HEK293 (cell line): ENCODE data around the gene C3orf49.
A peak's percentile ranks its signal among the peaks of the same experiment; 100 is the strongest.

Experiments used
- CTCF ChIA-PET: fragments of 350-600 bp; formaldehyde crosslinking; extraction: SDS; loops from one replicate; lab custom pipeline; 2021; ENCODE audit warnings: antibody characterized with exemption; lab: Yijun Ruan, JAX
- POLR2A ChIA-PET: fragments of 300-600 bp; formaldehyde crosslinking; extraction: SDS; loops from one replicate; lab custom pipeline; 2020; ENCODE audit warnings: antibody characterized with exemption, inconsistent platforms; lab: Yijun Ruan, JAX
- H3K27ac ChIP-seq: fragments of 200-500 bp; sonication (Bioruptor generic); 2 replicates; pipeline ENCODE4 v1.5.1; 2014; ENCODE audit warnings: low read depth, low read length, control low read depth, inconsistent platforms; ENCODE audit errors: extremely low read depth
- H3K36me3 ChIP-seq, 2 experiments: fragments of 200-500 bp in 1 of 2; sonication (Bioruptor generic) in 1 of 2; 1 replicate in 1 of 2; 2 replicates in 1 of 2; pipeline ENCODE4 v1.5.1; 2014 to 2017; ENCODE audit warnings: inconsistent platforms in 2 of 2, low read length in 2 of 2; ENCODE audit not compliant: control insufficient read depth in 2 of 2, insufficient read depth in 1 of 2
- H3K4me1 ChIP-seq: fragments of 200-500 bp; sonication (Bioruptor generic); 2 replicates; pipeline ENCODE4 v1.5.1; 2014; ENCODE audit warnings: mild to moderate bottlenecking, low read length, inconsistent platforms; ENCODE audit not compliant: control insufficient read depth, insufficient read depth
- H3K4me3 ChIP-seq: 2 replicates; pipeline ENCODE4 v1.5.1; 2011; ENCODE audit warnings: low read depth, mild to moderate bottlenecking, control low read depth, low read length, moderate library complexity
- H3K9me3 ChIP-seq: fragments of 200-500 bp; sonication (Bioruptor generic); 2 replicates; pipeline ENCODE4 v1.5.1; 2014; ENCODE audit warnings: low read depth, low read length, inconsistent platforms; ENCODE audit not compliant: control insufficient read depth, insufficient read depth
- GLIS2 ChIP-seq: fragments of 450-650 bp; formaldehyde crosslinking; IDR thresholded peaks from 2 replicates; pipeline ENCODE4 v1.5.1; 2016; ENCODE audit warnings: missing biosample characterization, missing genetic modification characterization
- OSR2 ChIP-seq: fragments of 450-650 bp; formaldehyde crosslinking; IDR thresholded peaks from 2 replicates; pipeline ENCODE4 v1.5.1; 2016; ENCODE audit warnings: missing biosample characterization, missing genetic modification characterization
- SALL2 ChIP-seq: fragments of 450-650 bp; formaldehyde crosslinking; IDR thresholded peaks from 2 replicates; pipeline ENCODE4 v1.5.0; 2017; ENCODE audit warnings: missing biosample characterization, mild to moderate bottlenecking, missing genetic modification characterization, borderline replicate concordance
- SP7 ChIP-seq: fragments of 450-650 bp; formaldehyde crosslinking; IDR thresholded peaks from 2 replicates; pipeline ENCODE4 v1.5.1; 2016; ENCODE audit warnings: missing biosample characterization, missing genetic modification characterization
- ZFP41 ChIP-seq: fragments of 450-650 bp; formaldehyde crosslinking; IDR thresholded peaks from 2 replicates; pipeline ENCODE4 v1.5.1; 2016; ENCODE audit warnings: missing biosample characterization, missing genetic modification characterization, borderline replicate concordance
- ZNF175 ChIP-seq: fragments of 450-650 bp; formaldehyde crosslinking; IDR thresholded peaks from 2 replicates; pipeline ENCODE4 v1.5.1; 2016; ENCODE audit warnings: missing biosample characterization, missing genetic modification characterization
- ZNF302 ChIP-seq: fragments of 450-650 bp; formaldehyde crosslinking; IDR thresholded peaks from 2 replicates; pipeline ENCODE4 v1.5.1; 2016; ENCODE audit warnings: missing biosample characterization, missing genetic modification characterization, low read depth
- ZNF544 ChIP-seq: fragments of 450-650 bp; formaldehyde crosslinking; IDR thresholded peaks from 2 replicates; pipeline ENCODE4 v1.5.0; 2017; ENCODE audit warnings: missing biosample characterization, missing genetic modification characterization
- ZNF654 ChIP-seq: fragments of 450-650 bp; formaldehyde crosslinking; IDR thresholded peaks from 2 replicates; pipeline ENCODE4 v1.5.1; 2016; ENCODE audit warnings: low read depth, missing biosample characterization, missing genetic modification characterization
- ZNF843 ChIP-seq: fragments of 450-650 bp; formaldehyde crosslinking; IDR thresholded peaks from 2 replicates; pipeline ENCODE4 v1.5.1; 2016; ENCODE audit warnings: missing biosample characterization, missing genetic modification characterization
- ZSCAN16 ChIP-seq: fragments of 450-650 bp; formaldehyde crosslinking; IDR thresholded peaks from 2 replicates; pipeline ENCODE4 v1.5.1; 2016; ENCODE audit warnings: missing biosample characterization, missing genetic modification characterization
- TF ChIP-seq, protein P1 (sequence below): fragments of 450-650 bp; formaldehyde crosslinking; IDR thresholded peaks from 2 replicates; pipeline ENCODE4 v1.5.1; 2016; ENCODE audit warnings: missing biosample characterization, missing genetic modification characterization
- TF ChIP-seq, protein P2 (sequence below): fragments of 450-650 bp; formaldehyde crosslinking; IDR thresholded peaks from 2 replicates; pipeline ENCODE4 v1.5.1; 2016; ENCODE audit warnings: missing biosample characterization, missing genetic modification characterization
- TF ChIP-seq, protein P3 (sequence below): fragments of 450-650 bp; formaldehyde crosslinking; conservative IDR thresholded peaks from 2 replicates; pipeline ENCODE4 v1.5.1; 2016; ENCODE audit warnings: low read depth, missing biosample characterization, missing genetic modification characterization

C3orf49 gene

DNA sequence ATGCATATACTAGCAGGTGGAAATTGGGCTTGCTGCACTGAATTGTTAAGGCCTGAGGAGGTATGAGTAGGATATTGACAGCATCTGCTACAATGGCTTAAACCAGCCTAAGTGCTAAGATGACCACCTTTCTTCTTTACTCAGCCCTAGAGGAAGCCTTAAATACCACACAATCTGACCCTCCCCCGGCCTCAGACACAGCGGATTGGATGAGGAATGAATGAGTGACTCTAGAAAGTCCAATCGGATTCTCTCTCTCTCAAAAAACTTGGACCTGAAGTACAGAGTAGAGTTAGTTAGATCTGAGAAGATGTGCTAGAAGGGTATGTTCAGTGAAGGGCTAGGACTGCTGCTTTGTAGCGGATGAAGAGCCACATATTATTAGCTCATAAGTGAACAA, 39.9 kb upstream of the C3orf49 start:
- no peak overlapping the region for H3K27ac ChIP-seq
- no peaks in the 10 kb centered on the region for H3K36me3 ChIP-seq
- H3K4me1 ChIP-seq = no peaks in the 10 kb centered on the region
- CTCF ChIA-PET = no interaction called here
- TF ChIP-seq, protein P1, sequence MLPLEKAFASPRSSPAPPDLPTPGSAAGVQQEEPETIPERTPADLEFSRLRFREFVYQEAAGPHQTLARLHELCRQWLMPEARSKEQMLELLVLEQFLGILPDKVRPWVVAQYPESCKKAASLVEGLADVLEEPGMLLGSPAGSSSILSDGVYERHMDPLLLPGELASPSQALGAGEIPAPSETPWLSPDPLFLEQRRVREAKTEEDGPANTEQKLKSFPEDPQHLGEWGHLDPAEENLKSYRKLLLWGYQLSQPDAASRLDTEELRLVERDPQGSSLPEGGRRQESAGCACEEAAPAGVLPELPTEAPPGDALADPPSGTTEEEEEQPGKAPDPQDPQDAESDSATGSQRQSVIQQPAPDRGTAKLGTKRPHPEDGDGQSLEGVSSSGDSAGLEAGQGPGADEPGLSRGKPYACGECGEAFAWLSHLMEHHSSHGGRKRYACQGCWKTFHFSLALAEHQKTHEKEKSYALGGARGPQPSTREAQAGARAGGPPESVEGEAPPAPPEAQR (tag by site-specific recombination) = no peak
- no peak for TF ChIP-seq SALL2 (tag by site-specific recombination)
- POLR2A ChIA-PET = no interaction called here
- H3K9me3 ChIP-seq = no peaks in the 10 kb centered on the region
- no peak overlapping the region for H3K4me3 ChIP-seq

DNA sequence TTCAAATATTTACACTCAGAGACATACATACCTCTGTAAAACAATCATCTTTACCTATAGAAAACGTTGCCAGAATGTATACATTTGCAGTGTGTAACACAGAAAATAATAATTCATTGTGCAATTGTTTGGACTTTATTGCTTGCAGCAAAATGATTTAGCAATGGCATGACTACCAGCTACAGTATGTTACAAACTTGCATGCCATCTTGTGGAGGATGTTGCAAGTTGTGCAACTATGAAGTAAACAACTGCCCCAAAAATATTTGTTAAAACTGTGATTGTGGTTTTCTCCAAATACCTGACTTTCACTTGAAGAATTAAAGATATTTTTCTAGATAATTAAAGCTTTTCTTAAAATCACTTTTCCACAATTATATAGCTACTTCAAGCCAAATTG, 27.1 kb upstream of the C3orf49 start:
- H3K9me3 ChIP-seq = no peaks in the 10 kb centered on the region
- ChIA-PET POLR2A (no interaction called here), CTCF (interaction anchor here (0.7 to 1.2 kb wide), 2 partner anchors 28 to 476 kb away, joined by 3 read pairs; no protein-coding TSS in a partner anchor)
- H3K4me1 ChIP-seq = no peaks in the 10 kb centered on the region
- no peaks in the 10 kb centered on the region for H3K36me3 ChIP-seq
- H3K4me3 ChIP-seq = no peak overlapping the region
- TF ChIP-seq SP7 (tag by site-specific recombination) (no peak), ZNF654 (tag by site-specific recombination) (peak; percentile 27; the same call in 1 of the 2 replicates)
- H3K27ac ChIP-seq = no peak overlapping the region

DNA sequence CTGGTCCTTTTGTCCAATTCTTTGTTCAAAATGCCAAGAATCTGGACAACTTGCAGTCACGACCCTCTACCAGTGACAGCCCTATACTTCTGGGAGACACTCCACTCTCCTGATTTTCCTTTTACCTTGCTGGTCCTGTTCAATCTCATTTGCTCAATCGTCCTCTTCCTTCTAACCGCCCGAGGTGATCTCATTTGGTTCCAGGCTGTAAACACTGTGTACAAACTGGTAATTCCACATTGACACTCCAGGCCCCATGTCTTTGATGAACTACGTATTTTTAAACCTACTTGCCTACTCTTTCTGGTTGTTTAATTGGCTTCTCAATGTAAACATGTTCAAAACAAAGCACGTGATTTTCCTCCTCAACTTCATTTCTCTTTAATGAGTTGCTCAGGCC, 23.7 kb upstream of the C3orf49 start:
- Histone ChIP-seq H3K4me3 (no peak overlapping the region), H3K27ac (no peak overlapping the region), H3K9me3 (no peaks in the 10 kb centered on the region), H3K36me3 (no peaks in the 10 kb centered on the region), H3K4me1 (no peaks in the 10 kb centered on the region)
- ChIA-PET CTCF (no interaction called here), POLR2A (no interaction called here)
- TF ChIP-seq ZNF843 (tag by site-specific recombination) = no peak
- no peak for TF ChIP-seq OSR2 (tag by site-specific recombination)
- no peak for TF ChIP-seq ZNF302 (tag by site-specific recombination)

DNA sequence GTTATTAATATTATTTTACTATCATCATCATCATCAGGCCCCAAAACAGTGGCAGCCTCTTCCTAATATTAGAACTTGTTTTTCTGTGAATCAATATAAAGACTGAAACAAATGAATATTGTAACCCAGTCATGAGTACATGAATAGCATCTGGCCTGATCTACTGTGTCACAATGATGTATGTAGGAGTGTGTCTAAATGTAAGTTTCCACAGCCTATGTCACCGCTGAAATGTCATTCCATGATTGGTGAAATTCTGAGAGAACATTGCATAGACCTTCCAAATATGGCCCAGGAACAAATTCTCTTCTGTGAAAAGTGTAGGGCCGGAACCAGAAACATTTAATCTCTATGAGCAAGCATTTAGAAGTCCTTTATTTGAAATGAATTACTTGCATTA, 20.6 kb upstream of the C3orf49 start:
- no peaks in the 10 kb centered on the region for H3K4me1 ChIP-seq
- no peak overlapping the region for H3K27ac ChIP-seq
- no peak overlapping the region for H3K4me3 ChIP-seq
- no peaks in the 10 kb centered on the region for H3K9me3 ChIP-seq
- CTCF ChIA-PET = no interaction called here
- no peaks in the 10 kb centered on the region for H3K36me3 ChIP-seq
- no peak for TF ChIP-seq GLIS2 (tag by site-specific recombination)
- TF ChIP-seq, protein P2, sequence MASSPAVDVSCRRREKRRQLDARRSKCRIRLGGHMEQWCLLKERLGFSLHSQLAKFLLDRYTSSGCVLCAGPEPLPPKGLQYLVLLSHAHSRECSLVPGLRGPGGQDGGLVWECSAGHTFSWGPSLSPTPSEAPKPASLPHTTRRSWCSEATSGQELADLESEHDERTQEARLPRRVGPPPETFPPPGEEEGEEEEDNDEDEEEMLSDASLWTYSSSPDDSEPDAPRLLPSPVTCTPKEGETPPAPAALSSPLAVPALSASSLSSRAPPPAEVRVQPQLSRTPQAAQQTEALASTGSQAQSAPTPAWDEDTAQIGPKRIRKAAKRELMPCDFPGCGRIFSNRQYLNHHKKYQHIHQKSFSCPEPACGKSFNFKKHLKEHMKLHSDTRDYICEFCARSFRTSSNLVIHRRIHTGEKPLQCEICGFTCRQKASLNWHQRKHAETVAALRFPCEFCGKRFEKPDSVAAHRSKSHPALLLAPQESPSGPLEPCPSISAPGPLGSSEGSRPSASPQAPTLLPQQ (tag by site-specific recombination) = no peak
- TF ChIP-seq, protein P3, sequence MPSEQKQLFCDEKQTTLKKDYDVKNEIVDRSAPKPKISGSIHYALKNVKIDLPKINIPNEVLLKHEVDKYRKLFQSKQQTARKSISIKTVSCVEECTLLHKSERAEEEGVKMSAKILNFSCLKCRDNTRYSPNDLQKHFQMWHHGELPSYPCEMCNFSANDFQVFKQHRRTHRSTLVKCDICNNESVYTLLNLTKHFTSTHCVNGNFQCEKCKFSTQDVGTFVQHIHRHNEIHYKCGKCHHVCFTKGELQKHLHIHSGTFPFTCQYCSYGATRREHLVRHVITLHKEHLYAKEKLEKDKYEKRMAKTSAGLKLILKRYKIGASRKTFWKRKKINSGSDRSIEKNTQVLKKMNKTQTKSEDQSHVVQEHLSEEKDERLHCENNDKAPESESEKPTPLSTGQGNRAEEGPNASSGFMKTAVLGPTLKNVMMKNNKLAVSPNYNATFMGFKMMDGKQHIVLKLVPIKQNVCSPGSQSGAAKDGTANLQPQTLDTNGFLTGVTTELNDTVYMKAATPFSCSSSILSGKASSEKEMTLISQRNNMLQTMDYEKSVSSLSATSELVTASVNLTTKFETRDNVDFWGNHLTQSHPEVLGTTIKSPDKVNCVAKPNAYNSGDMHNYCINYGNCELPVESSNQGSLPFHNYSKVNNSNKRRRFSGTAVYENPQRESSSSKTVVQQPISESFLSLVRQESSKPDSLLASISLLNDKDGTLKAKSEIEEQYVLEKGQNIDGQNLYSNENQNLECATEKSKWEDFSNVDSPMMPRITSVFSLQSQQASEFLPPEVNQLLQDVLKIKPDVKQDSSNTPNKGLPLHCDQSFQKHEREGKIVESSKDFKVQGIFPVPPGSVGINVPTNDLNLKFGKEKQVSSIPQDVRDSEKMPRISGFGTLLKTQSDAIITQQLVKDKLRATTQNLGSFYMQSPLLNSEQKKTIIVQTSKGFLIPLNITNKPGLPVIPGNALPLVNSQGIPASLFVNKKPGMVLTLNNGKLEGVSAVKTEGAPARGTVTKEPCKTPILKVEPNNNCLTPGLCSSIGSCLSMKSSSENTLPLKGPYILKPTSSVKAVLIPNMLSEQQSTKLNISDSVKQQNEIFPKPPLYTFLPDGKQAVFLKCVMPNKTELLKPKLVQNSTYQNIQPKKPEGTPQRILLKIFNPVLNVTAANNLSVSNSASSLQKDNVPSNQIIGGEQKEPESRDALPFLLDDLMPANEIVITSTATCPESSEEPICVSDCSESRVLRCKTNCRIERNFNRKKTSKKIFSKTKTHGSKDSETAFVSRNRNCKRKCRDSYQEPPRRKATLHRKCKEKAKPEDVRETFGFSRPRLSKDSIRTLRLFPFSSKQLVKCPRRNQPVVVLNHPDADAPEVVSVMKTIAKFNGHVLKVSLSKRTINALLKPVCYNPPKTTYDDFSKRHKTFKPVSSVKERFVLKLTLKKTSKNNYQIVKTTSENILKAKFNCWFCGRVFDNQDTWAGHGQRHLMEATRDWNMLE (tag by site-specific recombination) = no peak
- no peak for TF ChIP-seq ZSCAN16 (tag by site-specific recombination)
- TF ChIP-seq ZNF544 (tag by site-specific recombination) = no peak
- TF ChIP-seq ZFP41 (tag by site-specific recombination) = no peak
- TF ChIP-seq ZNF175 (tag by site-specific recombination) = no peak
- POLR2A ChIA-PET = no interaction called here
